ENCODE measurements around the gene IFNB1.

DNA sequence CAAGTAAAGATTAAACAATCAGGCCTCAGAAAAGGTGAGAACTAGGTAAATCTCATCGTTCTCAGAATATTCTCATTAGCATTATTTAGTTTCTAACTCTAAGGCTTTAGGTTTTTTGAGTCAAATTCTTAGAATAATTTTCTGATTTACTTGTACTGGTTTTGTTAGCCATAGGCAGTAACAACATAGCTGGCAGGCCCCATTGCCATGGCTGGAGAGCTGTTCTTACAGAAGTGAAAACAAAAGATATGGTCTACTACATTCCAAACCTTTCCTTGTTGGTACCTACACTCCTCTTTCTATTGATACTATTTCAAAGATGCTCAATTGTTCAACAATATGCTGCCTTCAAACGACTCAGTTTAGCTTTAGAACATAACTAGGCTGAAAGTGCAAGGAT is 36.6 kb upstream of the IFNB1 start:
- TF ChIP-seq, protein P1, sequence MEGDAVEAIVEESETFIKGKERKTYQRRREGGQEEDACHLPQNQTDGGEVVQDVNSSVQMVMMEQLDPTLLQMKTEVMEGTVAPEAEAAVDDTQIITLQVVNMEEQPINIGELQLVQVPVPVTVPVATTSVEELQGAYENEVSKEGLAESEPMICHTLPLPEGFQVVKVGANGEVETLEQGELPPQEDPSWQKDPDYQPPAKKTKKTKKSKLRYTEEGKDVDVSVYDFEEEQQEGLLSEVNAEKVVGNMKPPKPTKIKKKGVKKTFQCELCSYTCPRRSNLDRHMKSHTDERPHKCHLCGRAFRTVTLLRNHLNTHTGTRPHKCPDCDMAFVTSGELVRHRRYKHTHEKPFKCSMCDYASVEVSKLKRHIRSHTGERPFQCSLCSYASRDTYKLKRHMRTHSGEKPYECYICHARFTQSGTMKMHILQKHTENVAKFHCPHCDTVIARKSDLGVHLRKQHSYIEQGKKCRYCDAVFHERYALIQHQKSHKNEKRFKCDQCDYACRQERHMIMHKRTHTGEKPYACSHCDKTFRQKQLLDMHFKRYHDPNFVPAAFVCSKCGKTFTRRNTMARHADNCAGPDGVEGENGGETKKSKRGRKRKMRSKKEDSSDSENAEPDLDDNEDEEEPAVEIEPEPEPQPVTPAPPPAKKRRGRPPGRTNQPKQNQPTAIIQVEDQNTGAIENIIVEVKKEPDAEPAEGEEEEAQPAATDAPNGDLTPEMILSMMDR (IDR thresholded peaks at IDR 0.05): no peak
- TF ChIP-seq POLR2A (IDR thresholded peaks at IDR 0.05): no peak

Measured in right lobe of liver (tissue), 4 donors.